Hepatocyte (in vitro differentiated cells): ENCODE measurements around the gene FLT4. TPM values are rescaled to one million over a fixed set of nuclear protein-coding genes. Genes with fewer than 3 reads are reported as not detected.

ENCODE experiments used
- DNase-seq: peaks from one replicate; pipeline ENCODE4 v3.0.0-alpha.2; 2016; ENCODE audit warnings: low spot score
- H2AFZ ChIP-seq: fragments of 200-600 bp; sonication (generic); 2 replicates; pipeline ENCODE4 v1.6.0; 2016; ENCODE audit warnings: antibody characterized with exemption, mild to moderate bottlenecking
- H3K27ac ChIP-seq: fragments of 200-600 bp; sonication (generic); 2 replicates; pipeline ENCODE4 v1.5.1; 2016; ENCODE audit warnings: mild to moderate bottlenecking
- H3K27me3 ChIP-seq: fragments of 200-600 bp; sonication (generic); 2 replicates; pipeline ENCODE4 v1.6.1; 2016
- H3K36me3 ChIP-seq: fragments of 200-600 bp; sonication (generic); replicated peaks from 2 replicates; pipeline ENCODE4 v1.5.1; 2016; ENCODE audit warnings: low read depth; ENCODE audit not compliant: insufficient read depth
- H3K4me1 ChIP-seq: fragments of 200-600 bp; sonication (generic); 2 replicates; pipeline ENCODE4 v1.5.1; 2016; ENCODE audit warnings: mild to moderate bottlenecking, moderate library complexity; ENCODE audit not compliant: insufficient read depth
- H3K4me2 ChIP-seq: fragments of 200-600 bp; sonication (generic); 2 replicates; pipeline ENCODE4 v1.6.0; 2016
- H3K4me3 ChIP-seq: fragments of 200-600 bp; sonication (generic); 2 replicates; pipeline ENCODE4 v1.5.1; 2016; ENCODE audit warnings: mild to moderate bottlenecking
- H3K79me2 ChIP-seq: fragments of 200-600 bp; sonication (generic); 2 replicates; pipeline ENCODE4 v1.6.0; 2017; ENCODE audit warnings: mild to moderate bottlenecking
- H3K9me2 ChIP-seq: fragments of 200-600 bp; sonication (generic); replicated peaks from 2 replicates; pipeline ENCODE4 v1.6.0; 2017; ENCODE audit warnings: mild to moderate bottlenecking; ENCODE audit not compliant: insufficient read depth
- H3K9me3 ChIP-seq: fragments of 200-600 bp; sonication (generic); 2 replicates; pipeline ENCODE4 v1.5.1; 2016; ENCODE audit warnings: low read depth, mild to moderate bottlenecking
- H4K20me1 ChIP-seq: fragments of 200-600 bp; sonication (generic); 2 replicates; pipeline ENCODE4 v1.6.0; 2016; ENCODE audit warnings: mild to moderate bottlenecking; ENCODE audit not compliant: insufficient read depth, poor library complexity, severe bottlenecking
- CTCF ChIP-seq: fragments of 200-600 bp; sonication (generic); IDR thresholded peaks from 2 replicates; pipeline ENCODE4 v1.5.1; 2016; ENCODE audit warnings: antibody characterized with exemption, mild to moderate bottlenecking; ENCODE audit not compliant: poor library complexity
- EZH2 ChIP-seq: fragments of 200-600 bp; sonication (generic); IDR thresholded peaks from 2 replicates; pipeline ENCODE4 v1.6.1; 2016; ENCODE audit warnings: antibody characterized with exemption, mild to moderate bottlenecking, borderline replicate concordance
- EZH2phosphoT487 ChIP-seq: fragments of 200-600 bp; sonication (generic); IDR thresholded peaks from one replicate; pipeline ENCODE4 v1.6.1; 2018; ENCODE audit warnings: antibody characterized with exemption, mild to moderate bottlenecking, low read depth, moderate library complexity; ENCODE audit not compliant: unreplicated experiment, severe bottlenecking
- WGBS: methylation state at CpG from one replicate; pipeline ENCODE4 v1.1.6; 2016; ENCODE audit warnings: low lambda C conversion rate; ENCODE audit errors: missing lambda C conversion rate; 5-methylcytosine and 5-hydroxymethylcytosine counted together
- polyA plus RNA-seq: library from polyadenylated mRNA; unstranded; fragments of >200 nt; fragmentation: Nextera tagmentation; extraction: Ambion mirVana; gene quantifications from 2 replicates; pipeline ENCODE4 v1.2.1, GENCODE V29; 2016
- total RNA-seq: library from RNA; depleted of rRNA; stranded (reverse); fragments of >200 nt; gene quantifications from 2 replicates; pipeline ENCODE4 v1.2.3, GENCODE V29; 2014

The FLT4 gene
- total and polyA plus RNA-seq, 2 experiments from 2014 or later, result 0.83 to 0.90 TPM

GRCh38 chr5:180586870-180587269, 62.5 kb downstream of the FLT4 start:
- TF ChIP-seq CTCF (no peak), EZH2phosphoT487 (no peak), EZH2 (no peak)
- WGBS, result 85% methylated on average over 10 of the region's 10 CpGs
- peaks cover 45% of the 10 kb centered on the region for H3K27me3 ChIP-seq
- peaks cover 8% of the 10 kb centered on the region for H3K4me1 ChIP-seq
- H4K20me1 ChIP-seq, result no peaks in the 10 kb centered on the region
- H3K4me2 ChIP-seq, result no peak overlapping the region
- H3K27ac ChIP-seq, result no peak overlapping the region
- H3K4me3 ChIP-seq, result no peak overlapping the region
- no peak for DNase-seq
- H3K9me3 ChIP-seq, result no peaks in the 10 kb centered on the region
- no peak overlapping the region for H2AFZ ChIP-seq
- no peaks in the 10 kb centered on the region for H3K9me2 ChIP-seq
- no peaks in the 10 kb centered on the region for H3K79me2 ChIP-seq
- H3K36me3 ChIP-seq, result no peaks in the 10 kb centered on the region

GRCh38 chr5:180586204-180586603, 63.2 kb downstream of the FLT4 start:
- H3K4me3 ChIP-seq, result no peak overlapping the region
- H3K27me3 ChIP-seq, result peaks cover 38% of the 10 kb centered on the region
- no peaks in the 10 kb centered on the region for H4K20me1 ChIP-seq
- no peaks in the 10 kb centered on the region for H3K9me3 ChIP-seq
- no peak overlapping the region for H3K27ac ChIP-seq
- H2AFZ ChIP-seq, result no peak overlapping the region
- no peaks in the 10 kb centered on the region for H3K79me2 ChIP-seq
- WGBS, result 87% methylated on average over 3 of the region's 3 CpGs
- no peak for DNase-seq
- H3K9me2 ChIP-seq, result no peaks in the 10 kb centered on the region
- no peak overlapping the region for H3K4me2 ChIP-seq
- H3K36me3 ChIP-seq, result no peaks in the 10 kb centered on the region
- TF ChIP-seq EZH2, result no peak
- TF ChIP-seq CTCF, result no peak
- no peak for TF ChIP-seq EZH2phosphoT487
- peaks cover 8% of the 10 kb centered on the region for H3K4me1 ChIP-seq

GRCh38 chr5:180583738-180584137, 65.7 kb downstream of the FLT4 start:
- H3K27ac ChIP-seq, result no peak overlapping the region
- H3K4me1 ChIP-seq, result no peaks in the 10 kb centered on the region
- H2AFZ ChIP-seq, result no peak overlapping the region
- H3K4me2 ChIP-seq, result no peak overlapping the region
- 86% methylated on average over 2 of the region's 2 CpGs for WGBS
- H3K4me3 ChIP-seq, result no peak overlapping the region
- no peaks in the 10 kb centered on the region for H3K36me3 ChIP-seq
- no peaks in the 10 kb centered on the region for H4K20me1 ChIP-seq
- no peaks in the 10 kb centered on the region for H3K79me2 ChIP-seq
- DNase-seq, result no peak
- peaks cover 13% of the 10 kb centered on the region for H3K27me3 ChIP-seq
- no peaks in the 10 kb centered on the region for H3K9me3 ChIP-seq
- no peaks in the 10 kb centered on the region for H3K9me2 ChIP-seq
- no peak for TF ChIP-seq CTCF
- no peak for TF ChIP-seq EZH2
- TF ChIP-seq EZH2phosphoT487, result no peak

- Histone ChIP-seq H3K27ac (no peak overlapping the region), H3K36me3 (no peaks in the 10 kb centered on the region), H4K20me1 (no peaks in the 10 kb centered on the region), H3K4me3 (no peak overlapping the region), H3K9me2 (no peaks in the 10 kb centered on the region), H3K4me2 (no peak overlapping the region), H3K4me1 (no peaks in the 10 kb centered on the region), H3K79me2 (no peaks in the 10 kb centered on the region), H3K27me3 (no peaks in the 10 kb centered on the region), H2AFZ (no peak overlapping the region), H3K9me3 (no peaks in the 10 kb centered on the region)
- TF ChIP-seq EZH2phosphoT487 (no peak), EZH2 (no peak), CTCF (no peak)
- no peak for DNase-seq
- WGBS, result 80% methylated on average over 6 of the region's 6 CpGs
Measured at GRCh38 chr5:180580681-180581080, 68.7 kb downstream of the FLT4 start.
